Neural crest cell (in vitro differentiated cells): ENCODE results near the gene TIMM23. TPM values are rescaled to one million over a fixed set of nuclear protein-coding genes. Genes with fewer than 3 reads are reported as not detected.

Experiments used
- DNase-seq: peaks from one replicate; pipeline ENCODE4 v3.0.0; 2021; ENCODE audit warnings: low read depth, mixed read lengths, low spot score
- H3K27ac Mint-ChIP-seq: one replicate; pipeline ENCODE4 v1.8.0; 2021; ENCODE audit warnings: mild to moderate bottlenecking, mixed read lengths; ENCODE audit not compliant: unreplicated experiment
- H3K27me3 Mint-ChIP-seq: 2 replicates; pipeline ENCODE4 v1.8.0; 2021; ENCODE audit warnings: low read depth, mild to moderate bottlenecking, mixed read lengths
- H3K36me3 Mint-ChIP-seq: 2 replicates; pipeline ENCODE4 v1.8.0; 2021; ENCODE audit warnings: low read depth, mild to moderate bottlenecking, mixed read lengths
- H3K4me1 Mint-ChIP-seq: 2 replicates; pipeline ENCODE4 v1.8.0; 2021; ENCODE audit warnings: mixed read lengths
- H3K4me3 Mint-ChIP-seq: one replicate; pipeline ENCODE4 v1.8.0; 2021; ENCODE audit warnings: mild to moderate bottlenecking, mixed read lengths
- H3K9me3 Mint-ChIP-seq: 2 replicates; pipeline ENCODE4 v1.8.0; 2021; ENCODE audit warnings: mixed read lengths
- CTCF ChIP-seq: fragments of 200-600 bp; sonication (generic); conservative IDR thresholded peaks from 2 replicates; pipeline ENCODE4 v1.5.0; 2021; ENCODE audit warnings: antibody characterized with exemption, mild to moderate bottlenecking
- total RNA-seq: library from RNA; stranded (reverse); gene quantifications from 2 replicates; pipeline ENCODE4 v1.2.1, GENCODE V29; 2021

Gene TIMM23
- total RNA-seq, 1 donor from 2014 or later = 73.9 TPM

DNA sequence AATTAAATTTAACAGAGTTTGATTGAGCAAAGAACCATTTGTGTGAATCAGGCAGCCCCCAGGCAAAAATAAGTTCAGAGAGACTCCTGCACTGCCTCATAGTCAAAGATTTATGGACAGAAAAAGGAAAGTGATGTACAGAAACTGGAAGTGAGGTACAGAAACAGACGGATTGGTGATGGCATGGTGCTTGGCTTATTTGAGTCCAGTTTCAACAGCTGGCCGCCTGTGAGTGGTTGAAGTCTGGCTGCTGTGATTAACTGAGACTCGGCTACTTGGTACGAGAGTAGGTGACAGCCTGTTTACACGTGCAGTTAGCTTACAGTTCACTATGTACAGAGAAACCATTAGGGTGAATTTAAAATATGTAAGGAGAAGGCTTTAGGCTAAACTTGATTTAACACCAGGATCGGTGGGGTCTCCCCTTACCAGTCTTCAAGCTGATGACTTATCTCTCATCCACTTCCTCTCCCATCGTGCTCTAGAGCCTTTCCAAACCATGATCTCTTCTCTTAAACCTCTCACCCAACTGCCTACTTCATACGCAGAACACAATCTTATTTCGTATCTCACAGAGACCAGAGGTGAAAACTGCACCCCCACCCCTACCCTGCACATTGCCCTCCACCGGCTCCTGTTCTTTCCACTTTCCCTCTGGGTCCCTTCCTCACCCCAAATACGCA is 78.8 kb downstream of the TIMM23 start:
- no peak for TF ChIP-seq CTCF
- Mint-ChIP-seq H3K4me1 (no peaks in the 10 kb centered on the region), H3K36me3 (no peaks in the 10 kb centered on the region), H3K9me3 (no peaks in the 10 kb centered on the region), H3K27ac (no peak overlapping the region), H3K4me3 (no peak overlapping the region), H3K27me3 (peaks cover 28% of the 10 kb centered on the region)
- no peak for DNase-seq

DNA sequence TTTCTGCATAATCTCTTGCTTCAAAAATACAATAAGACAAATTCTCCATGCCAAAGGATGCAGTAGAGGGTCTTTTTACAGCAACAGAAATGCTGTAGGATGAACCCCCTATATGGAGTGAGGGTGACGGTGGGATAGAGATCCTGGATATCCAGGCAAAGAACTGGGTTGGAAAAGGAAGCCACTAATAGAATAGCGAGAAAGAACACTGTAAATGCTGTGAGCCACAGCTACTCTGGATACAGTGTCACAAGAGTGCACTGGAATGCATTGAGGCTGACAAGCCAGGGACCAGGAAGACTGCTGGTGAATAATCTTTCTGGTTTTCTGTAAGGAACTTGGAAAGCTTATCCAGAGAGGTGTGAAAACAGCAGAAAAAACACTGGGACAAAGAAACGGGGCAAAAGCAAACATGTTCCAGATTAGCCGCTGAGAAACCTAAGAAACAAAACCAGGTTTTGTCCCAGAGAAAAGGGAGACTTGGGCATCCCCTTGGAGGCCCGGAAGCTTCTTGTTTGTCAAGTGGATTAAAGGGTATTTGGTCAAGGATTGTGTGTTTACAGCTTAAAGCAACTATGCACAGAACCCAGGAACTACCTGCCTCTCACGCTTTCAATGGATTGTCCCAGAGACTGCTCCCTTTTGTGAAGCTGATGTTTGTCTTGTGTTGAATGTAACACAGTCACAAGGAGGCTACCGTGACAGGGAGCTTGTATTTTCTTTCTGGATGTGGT is 79.9 kb downstream of the TIMM23 start:
- TF ChIP-seq CTCF = no peak
- Mint-ChIP-seq H3K27me3 (peaks cover 23% of the 10 kb centered on the region), H3K9me3 (peaks cover 3% of the 10 kb centered on the region), H3K27ac (no peak overlapping the region), H3K4me1 (no peaks in the 10 kb centered on the region), H3K4me3 (no peak overlapping the region), H3K36me3 (peaks cover under 1% of the 10 kb centered on the region)
- DNase-seq = no peak

DNA sequence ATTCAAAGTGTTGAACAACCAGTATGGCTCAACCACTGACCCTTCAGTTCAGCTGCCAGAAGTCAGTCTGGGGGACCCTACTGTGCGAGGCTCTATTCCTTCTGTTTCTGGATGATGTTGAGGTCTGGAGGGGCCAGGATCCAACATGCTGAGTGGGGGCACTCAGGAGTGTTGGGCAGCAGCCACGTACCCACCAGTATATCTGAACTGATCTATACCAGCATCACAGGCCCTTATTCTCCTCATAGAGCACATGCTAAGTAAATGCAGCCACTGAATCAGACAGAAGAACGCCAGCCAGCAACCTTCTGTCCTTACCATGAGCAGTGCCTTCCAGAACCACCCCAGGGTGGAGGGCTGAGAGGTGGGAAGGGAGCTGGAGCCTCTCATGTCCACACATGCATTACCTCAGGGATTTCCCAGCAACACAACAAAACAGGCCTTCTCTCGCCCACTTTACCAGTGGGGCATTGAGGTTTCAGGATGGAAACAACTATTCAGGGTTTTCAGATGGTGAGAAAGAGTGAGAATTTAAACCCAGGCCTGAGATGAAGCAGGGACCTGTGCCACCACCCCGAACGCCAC is 80.6 kb downstream of the TIMM23 start:
- Mint-ChIP-seq H3K9me3 (peaks cover 6% of the 10 kb centered on the region), H3K27me3 (peaks cover 18% of the 10 kb centered on the region), H3K27ac (no peak overlapping the region), H3K4me1 (no peaks in the 10 kb centered on the region), H3K4me3 (no peak overlapping the region), H3K36me3 (peaks cover 2% of the 10 kb centered on the region)
- no peak for DNase-seq
- no peak for TF ChIP-seq CTCF

Other genes with a start within 250 kb of the TIMM23 start
- gene WASHC2C, start 245.2 kb upstream of the TIMM23 start, total RNA-seq = 44.9 and 51.3 TPM in 2 replicates
- gene AGAP4, start 125.0 kb upstream of the TIMM23 start, total RNA-seq = 20.7 and 26.2 TPM in 2 replicates
- 78.6 and 78.7 TPM in 2 replicates for gene NCOA4, start 58.1 kb downstream of the TIMM23 start, total RNA-seq
- not detected in 2 replicates for gene MSMB, start 73.8 kb downstream of the TIMM23 start, total RNA-seq